Neural crest cell (in vitro differentiated cells): Measurements from ENCODE around the gene KHDC4. TPM values are rescaled to one million over a fixed set of nuclear protein-coding genes. Genes with fewer than 3 reads are reported as not detected.

Experiments used
- DNase-seq: peaks from one replicate; pipeline ENCODE4 v3.0.0; 2021; ENCODE audit warnings: low read depth, mixed read lengths, low spot score
- H3K27ac Mint-ChIP-seq: one replicate; pipeline ENCODE4 v1.8.0; 2021; ENCODE audit warnings: mild to moderate bottlenecking, mixed read lengths; ENCODE audit not compliant: unreplicated experiment
- H3K27me3 Mint-ChIP-seq: 2 replicates; pipeline ENCODE4 v1.8.0; 2021; ENCODE audit warnings: low read depth, mild to moderate bottlenecking, mixed read lengths
- H3K36me3 Mint-ChIP-seq: 2 replicates; pipeline ENCODE4 v1.8.0; 2021; ENCODE audit warnings: low read depth, mild to moderate bottlenecking, mixed read lengths
- H3K4me1 Mint-ChIP-seq: 2 replicates; pipeline ENCODE4 v1.8.0; 2021; ENCODE audit warnings: mixed read lengths
- H3K4me3 Mint-ChIP-seq: one replicate; pipeline ENCODE4 v1.8.0; 2021; ENCODE audit warnings: mild to moderate bottlenecking, mixed read lengths
- H3K9me3 Mint-ChIP-seq: 2 replicates; pipeline ENCODE4 v1.8.0; 2021; ENCODE audit warnings: mixed read lengths
- CTCF ChIP-seq: fragments of 200-600 bp; sonication (generic); conservative IDR thresholded peaks from 2 replicates; pipeline ENCODE4 v1.5.0; 2021; ENCODE audit warnings: antibody characterized with exemption, mild to moderate bottlenecking
- total RNA-seq: library from RNA; stranded (reverse); gene quantifications from 2 replicates; pipeline ENCODE4 v1.2.1, GENCODE V29; 2021

KHDC4 gene
- total RNA-seq, 1 donor from 2014 or later = 69.9 TPM

GRCh38 chr1:155918660-155919059, 15.6 kb downstream of the KHDC4 start:
- Mint-ChIP-seq H3K9me3 (no peaks in the 10 kb centered on the region), H3K4me3 (no peak overlapping the region), H3K27ac (no peak overlapping the region), H3K27me3 (no peaks in the 10 kb centered on the region), H3K4me1 (no peaks in the 10 kb centered on the region), H3K36me3 (peaks cover 28% of the 10 kb centered on the region)
- TF ChIP-seq CTCF = no peak
- DNase-seq = no peak

DNA sequence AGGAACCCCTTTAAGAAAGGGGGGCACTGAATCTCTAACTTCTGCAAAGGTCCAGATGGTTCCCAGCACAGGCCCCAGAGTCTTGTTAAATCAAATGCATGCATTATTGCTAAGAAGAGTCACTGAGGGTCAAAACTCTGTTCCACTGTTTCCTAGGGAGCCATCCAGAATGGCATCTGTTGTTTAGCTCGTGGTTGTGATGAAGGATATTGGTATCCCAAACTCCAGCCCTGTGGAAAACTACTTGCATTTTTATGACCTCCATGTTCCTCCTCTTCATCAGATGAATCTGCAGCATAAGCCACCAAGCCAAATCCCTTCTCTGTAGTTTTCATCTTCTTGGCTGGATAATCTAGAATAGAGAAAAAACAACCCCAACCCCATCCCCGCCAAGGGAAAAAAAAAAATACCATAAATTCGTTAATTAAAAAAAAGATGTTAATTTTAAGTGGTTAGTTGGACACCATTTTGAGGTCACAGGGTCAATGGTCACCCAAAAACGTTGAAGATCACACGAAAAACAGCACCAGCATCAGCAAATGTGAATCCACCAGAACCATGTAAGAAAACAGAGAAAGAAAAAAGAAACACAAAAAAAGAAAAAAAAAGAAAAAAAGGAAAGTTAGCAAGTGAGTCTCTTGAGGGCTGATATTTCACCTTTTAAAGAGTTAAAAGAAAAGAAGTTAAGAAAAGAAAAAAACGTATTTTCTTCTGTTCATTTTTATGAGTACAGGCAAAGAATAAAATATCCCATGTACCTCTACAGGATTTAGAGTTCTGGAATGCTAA, 20.1 kb downstream of the KHDC4 start:
- Mint-ChIP-seq H3K4me1 (peaks cover 21% of the 10 kb centered on the region), H3K4me3 (no peak overlapping the region), H3K9me3 (no peaks in the 10 kb centered on the region), H3K27me3 (no peaks in the 10 kb centered on the region), H3K27ac (no peak overlapping the region), H3K36me3 (peaks cover 13% of the 10 kb centered on the region)
- DNase-seq = no peak
- TF ChIP-seq CTCF = no peak

DNA sequence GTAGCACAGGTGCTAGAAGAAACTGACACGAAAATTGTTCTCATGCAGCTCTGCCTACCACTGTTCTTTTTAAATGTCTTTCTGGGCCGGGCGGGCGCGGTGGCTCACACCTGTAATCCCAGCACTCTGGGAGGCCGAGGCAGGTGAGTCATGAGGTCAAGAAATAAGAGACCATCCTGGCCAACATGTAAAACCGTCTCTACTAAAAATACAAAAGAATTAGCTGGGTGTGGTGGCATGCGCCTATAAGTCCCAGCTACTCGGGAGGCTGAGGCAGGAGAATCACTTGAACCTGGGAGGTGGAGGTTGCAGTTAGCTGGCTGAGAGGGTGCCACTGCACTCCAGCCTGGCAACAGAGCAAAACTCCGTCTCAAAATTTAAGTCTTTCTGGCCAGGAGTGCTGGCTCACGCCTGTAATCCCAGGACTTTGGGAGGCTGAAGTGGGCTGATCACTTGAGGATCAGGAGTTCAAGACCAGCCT, 22.1 kb downstream of the KHDC4 start:
- Mint-ChIP-seq H3K27me3 (no peaks in the 10 kb centered on the region), H3K27ac (no peak overlapping the region), H3K36me3 (peaks cover 21% of the 10 kb centered on the region), H3K9me3 (no peaks in the 10 kb centered on the region), H3K4me3 (peak overlapping the region; percentile 96), H3K4me1 (peaks cover 21% of the 10 kb centered on the region)
- no peak for TF ChIP-seq CTCF
- DNase-seq = no peak

- TF ChIP-seq CTCF = peak; percentile 38
- DNase-seq = peak; percentile 73
- peak within 1 kb of the TSS; percentile 95 for H3K27ac Mint-ChIP-seq
- peaks cover 21% of the 10 kb centered on the region for H3K4me1 Mint-ChIP-seq
- no peaks in the 10 kb centered on the region for H3K9me3 Mint-ChIP-seq
- no peaks in the 10 kb centered on the region for H3K27me3 Mint-ChIP-seq
- H3K36me3 Mint-ChIP-seq = peaks cover 16% of the 10 kb centered on the region
- H3K4me3 Mint-ChIP-seq = peak within 1 kb of the TSS; percentile 96
These were observed 22.8 kb downstream of the KHDC4 start, which contains the start of gene RIT1 for GRCh38 chr1:155911156-155912055. Gene RIT1, minus strand, starts transcription at chr1:155911349. Its CDS starts 588 bp downstream, at chr1:155910761.

GRCh38 chr1:155910621-155911121, 23.5 kb downstream of the KHDC4 start:
- H3K4me3 Mint-ChIP-seq = peak overlapping the region; percentile 96
- H3K27me3 Mint-ChIP-seq = no peaks in the 10 kb centered on the region
- H3K4me1 Mint-ChIP-seq = peaks cover 21% of the 10 kb centered on the region
- H3K36me3 Mint-ChIP-seq = peaks cover 16% of the 10 kb centered on the region
- peak overlapping the region; percentile 95 for H3K27ac Mint-ChIP-seq
- DNase-seq = peak; percentile 8
- no peaks in the 10 kb centered on the region for H3K9me3 Mint-ChIP-seq
- TF ChIP-seq CTCF = no peak
